Measurements from ENCODE around the gene MAPK11.

DNA sequence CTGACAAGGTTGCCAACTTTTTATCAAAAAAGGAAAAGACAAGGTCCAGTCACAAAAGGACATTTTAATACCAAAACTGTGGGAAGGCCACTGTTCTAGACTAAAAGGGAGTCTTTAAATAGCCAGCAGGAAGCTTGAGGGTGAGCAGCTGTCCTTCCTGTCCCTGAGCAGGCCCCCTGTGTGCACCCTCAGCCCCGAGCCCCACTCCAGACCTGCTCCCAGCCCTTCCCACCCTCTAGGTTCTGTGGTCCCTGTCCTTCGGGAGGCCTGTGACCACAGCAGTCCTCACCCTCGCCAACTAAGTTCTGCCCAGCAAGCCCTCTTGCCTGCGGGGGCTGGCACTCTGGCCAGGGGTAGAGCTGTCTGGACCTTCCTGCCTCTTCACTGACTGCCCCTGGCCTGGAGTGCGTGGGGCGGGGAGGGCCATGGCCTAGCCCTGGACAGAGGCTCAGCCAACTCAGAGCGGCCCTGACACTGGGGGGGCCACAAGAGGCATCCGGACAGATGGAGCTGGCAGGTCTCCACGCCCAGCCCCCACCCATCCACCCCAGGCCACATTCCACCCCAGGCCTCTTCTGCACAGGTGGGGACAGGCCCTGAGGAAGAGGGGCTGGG lies 38.9 kb upstream of the MAPK11 start:
- TF ChIP-seq, protein P1, sequence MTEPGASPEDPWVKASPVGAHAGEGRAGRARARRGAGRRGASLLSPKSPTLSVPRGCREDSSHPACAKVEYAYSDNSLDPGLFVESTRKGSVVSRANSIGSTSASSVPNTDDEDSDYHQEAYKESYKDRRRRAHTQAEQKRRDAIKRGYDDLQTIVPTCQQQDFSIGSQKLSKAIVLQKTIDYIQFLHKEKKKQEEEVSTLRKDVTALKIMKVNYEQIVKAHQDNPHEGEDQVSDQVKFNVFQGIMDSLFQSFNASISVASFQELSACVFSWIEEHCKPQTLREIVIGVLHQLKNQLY (CRISPR knock-in tag; conservative IDR thresholded peaks at IDR 0.05), result no peak
- TF ChIP-seq, protein P2, sequence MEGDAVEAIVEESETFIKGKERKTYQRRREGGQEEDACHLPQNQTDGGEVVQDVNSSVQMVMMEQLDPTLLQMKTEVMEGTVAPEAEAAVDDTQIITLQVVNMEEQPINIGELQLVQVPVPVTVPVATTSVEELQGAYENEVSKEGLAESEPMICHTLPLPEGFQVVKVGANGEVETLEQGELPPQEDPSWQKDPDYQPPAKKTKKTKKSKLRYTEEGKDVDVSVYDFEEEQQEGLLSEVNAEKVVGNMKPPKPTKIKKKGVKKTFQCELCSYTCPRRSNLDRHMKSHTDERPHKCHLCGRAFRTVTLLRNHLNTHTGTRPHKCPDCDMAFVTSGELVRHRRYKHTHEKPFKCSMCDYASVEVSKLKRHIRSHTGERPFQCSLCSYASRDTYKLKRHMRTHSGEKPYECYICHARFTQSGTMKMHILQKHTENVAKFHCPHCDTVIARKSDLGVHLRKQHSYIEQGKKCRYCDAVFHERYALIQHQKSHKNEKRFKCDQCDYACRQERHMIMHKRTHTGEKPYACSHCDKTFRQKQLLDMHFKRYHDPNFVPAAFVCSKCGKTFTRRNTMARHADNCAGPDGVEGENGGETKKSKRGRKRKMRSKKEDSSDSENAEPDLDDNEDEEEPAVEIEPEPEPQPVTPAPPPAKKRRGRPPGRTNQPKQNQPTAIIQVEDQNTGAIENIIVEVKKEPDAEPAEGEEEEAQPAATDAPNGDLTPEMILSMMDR (IDR thresholded peaks at IDR 0.05 in 2 of 3, conservative IDR thresholded peaks at IDR 0.05 in 1 of 3; ENCODE audit: insufficient read depth in 2 of 3, low read depth in 1 of 3, low read length in 3 of 3), result no peak
- TF ChIP-seq EGR1 (conservative IDR thresholded peaks at IDR 0.05) (no peak), POLR3A (IDR thresholded peaks at IDR 0.05; ENCODE audit: borderline replicate concordance, extremely low read depth, insufficient read depth, insufficient read length) (no peak), FOXM1 (IDR thresholded peaks at IDR 0.05; ENCODE audit: low read depth) (no peak), FOXM1 (CRISPR knock-in tag; IDR thresholded peaks at IDR 0.05; ENCODE audit: low read depth) (no peak)

Measured in K562 (cell line).